NT2/D1 (cell line): ENCODE results near the gene HMG20B.

ENCODE experiments used
- SUZ12 ChIP-seq: IDR thresholded peaks from 2 replicates; pipeline ENCODE4 v1.6.1; 2011; ENCODE audit not compliant: insufficient read length, insufficient read depth; ENCODE audit errors: extremely low read depth
- YY1 ChIP-seq: IDR thresholded peaks from 2 replicates; pipeline ENCODE4 v1.6.1; 2011; ENCODE audit not compliant: insufficient read length, insufficient read depth
- ZNF274 ChIP-seq: IDR thresholded peaks from 2 replicates; pipeline ENCODE4 v1.6.1; 2011; ENCODE audit warnings: mild to moderate bottlenecking, low read depth, low read length

- TF ChIP-seq YY1 = no peak
- no peak for TF ChIP-seq ZNF274
- no peak for TF ChIP-seq SUZ12
Measured at GRCh38 chr19:3523361-3524077, 49.2 kb upstream of the HMG20B start.
